ENCODE results near the gene CCDC177.

The CCDC177 gene

DNA sequence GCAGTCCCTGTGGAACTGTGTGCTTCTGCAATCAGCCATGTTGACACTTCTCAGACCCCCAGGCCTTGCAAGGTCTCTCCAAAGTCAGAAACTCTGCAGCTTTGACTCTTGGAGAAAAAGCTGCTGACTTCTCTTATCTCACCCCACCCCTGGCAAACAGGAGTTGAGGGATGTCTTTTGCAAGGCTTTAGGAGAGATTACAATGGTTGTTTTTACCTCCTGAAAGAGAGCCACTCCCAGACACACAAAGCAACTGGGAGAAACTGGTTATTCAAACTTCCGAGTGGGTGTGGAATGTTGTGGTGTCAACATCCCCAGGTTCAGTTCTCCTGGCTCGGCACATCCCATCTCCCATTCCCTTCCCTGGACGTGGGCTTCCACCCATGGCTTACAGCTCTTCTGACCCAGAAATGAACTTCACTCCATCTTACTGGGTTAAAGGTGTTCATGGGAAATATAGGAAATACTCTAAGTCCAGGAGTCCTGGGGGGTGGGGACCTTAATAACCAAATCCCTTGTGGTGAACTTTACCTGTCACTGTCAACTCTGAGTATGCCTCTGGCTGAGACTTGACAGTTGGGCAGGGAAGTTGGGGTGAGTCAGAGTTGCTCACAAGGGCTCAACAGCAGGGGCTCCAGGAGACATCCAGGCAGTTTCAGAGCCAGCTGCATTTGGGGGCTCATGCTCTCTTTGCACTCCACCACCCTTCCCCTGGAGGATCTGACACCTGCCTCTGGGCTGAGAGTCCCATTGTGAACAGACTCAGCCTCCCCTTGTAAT is 41.9 kb downstream of the CCDC177 start:
- Mint-ChIP-seq H3K4me3 (no peak overlapping the region), H3K36me3 (no peaks in the 10 kb centered on the region)
- no peak for ATAC-seq

GRCh38 chr14:69531135-69531534 is 43.5 kb downstream of the CCDC177 start:
- Mint-ChIP-seq H3K4me1 (no peaks in the 10 kb centered on the region), H3K36me3 (no peaks in the 10 kb centered on the region), H3K9me3 (no peaks in the 10 kb centered on the region), H3K27ac (no peak overlapping the region), H3K4me3 (no peak overlapping the region)
- ATAC-seq (no peak), DNase-seq (ENCODE audit: low spot score in 2 of 2) (no peak)

More for the DNA sequence above, 41.9 kb downstream of the CCDC177 start:
- Mint-ChIP-seq H3K4me1 (no peaks in the 10 kb centered on the region), H3K9me3 (no peaks in the 10 kb centered on the region), H3K27ac (no peak overlapping the region)
- DNase-seq (ENCODE audit: low spot score in 2 of 2), result no peak

DNA sequence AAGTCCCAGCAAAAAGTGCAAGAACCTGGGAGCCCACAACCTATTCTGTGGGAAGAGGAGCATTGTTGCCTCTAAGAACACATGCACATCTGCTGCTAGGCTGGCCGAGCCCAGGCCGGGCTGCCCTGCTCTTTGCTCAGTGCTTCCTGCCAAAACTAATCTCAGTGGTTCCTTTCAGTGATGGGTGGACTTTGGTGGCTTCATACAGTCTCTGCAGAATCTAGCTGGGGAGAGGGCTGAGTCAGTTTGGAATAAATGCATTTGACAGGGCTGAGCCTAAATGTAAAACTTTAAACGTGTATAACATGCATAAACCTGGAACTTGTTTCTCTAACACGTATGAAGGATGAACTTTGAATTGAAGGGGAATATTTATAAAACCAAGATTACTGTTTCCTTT is 44.6 kb downstream of the CCDC177 start:
- H3K36me3 Mint-ChIP-seq, result no peaks in the 10 kb centered on the region
- H3K4me1 Mint-ChIP-seq, result no peaks in the 10 kb centered on the region
- no peak for DNase-seq (ENCODE audit: low spot score in 2 of 2)
- no peak for ATAC-seq
- no peak overlapping the region for H3K27ac Mint-ChIP-seq
- no peaks in the 10 kb centered on the region for H3K9me3 Mint-ChIP-seq
- H3K4me3 Mint-ChIP-seq, result no peak overlapping the region

- no peak overlapping the region for H3K27ac Mint-ChIP-seq
- H3K4me1 Mint-ChIP-seq, result no peaks in the 10 kb centered on the region
- ATAC-seq (no peak), DNase-seq (ENCODE audit: low spot score in 2 of 2) (no peak)
- H3K4me3 Mint-ChIP-seq, result no peak overlapping the region
- H3K9me3 Mint-ChIP-seq, result no peaks in the 10 kb centered on the region
- H3K36me3 Mint-ChIP-seq, result no peaks in the 10 kb centered on the region
These were observed 45.1 kb downstream of the CCDC177 start for GRCh38 chr14:69529563-69529962.

GRCh38 chr14:69528930-69529329 is 45.7 kb downstream of the CCDC177 start:
- Mint-ChIP-seq H3K27ac (no peak overlapping the region), H3K4me1 (no peaks in the 10 kb centered on the region), H3K4me3 (no peak overlapping the region), H3K9me3 (no peaks in the 10 kb centered on the region), H3K36me3 (no peaks in the 10 kb centered on the region)
- no peak for ATAC-seq
- DNase-seq (ENCODE audit: low spot score in 2 of 2), result no peak

- no peak overlapping the region for H3K27ac Mint-ChIP-seq
- no peak overlapping the region for H3K4me3 Mint-ChIP-seq
- H3K9me3 Mint-ChIP-seq, result no peaks in the 10 kb centered on the region
- H3K36me3 Mint-ChIP-seq, result no peaks in the 10 kb centered on the region
- DNase-seq (ENCODE audit: low spot score in 2 of 2) (no peak), ATAC-seq (no peak)
- H3K4me1 Mint-ChIP-seq, result no peaks in the 10 kb centered on the region
These were observed 46.5 kb downstream of the CCDC177 start for GRCh38 chr14:69528143-69528542.

DNA sequence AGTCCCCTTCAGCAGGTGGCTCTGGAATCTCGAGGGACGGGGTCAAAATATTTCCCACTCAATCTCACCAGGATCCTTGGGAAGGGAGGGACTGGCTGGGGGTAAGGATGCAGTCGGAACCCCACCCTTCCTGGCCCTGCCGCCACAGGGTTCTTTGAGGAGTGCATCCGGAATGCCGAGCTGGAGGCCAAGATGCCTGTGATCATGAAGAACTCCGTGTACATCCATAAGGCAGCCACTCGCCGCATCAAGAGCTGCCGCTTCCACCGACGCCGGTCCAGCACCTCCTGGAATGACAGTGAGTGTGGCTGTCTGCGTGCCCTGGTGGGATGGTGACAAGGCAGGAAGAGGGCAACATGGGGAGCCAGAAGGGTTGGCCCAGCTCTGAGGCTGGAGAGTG is 47.0 kb downstream of the CCDC177 start:
- Mint-ChIP-seq H3K9me3 (no peaks in the 10 kb centered on the region), H3K4me3 (no peak overlapping the region), H3K4me1 (no peaks in the 10 kb centered on the region), H3K27ac (no peak overlapping the region), H3K36me3 (no peaks in the 10 kb centered on the region)
- DNase-seq (ENCODE audit: low spot score in 2 of 2) (no peak), ATAC-seq (no peak)

DNA sequence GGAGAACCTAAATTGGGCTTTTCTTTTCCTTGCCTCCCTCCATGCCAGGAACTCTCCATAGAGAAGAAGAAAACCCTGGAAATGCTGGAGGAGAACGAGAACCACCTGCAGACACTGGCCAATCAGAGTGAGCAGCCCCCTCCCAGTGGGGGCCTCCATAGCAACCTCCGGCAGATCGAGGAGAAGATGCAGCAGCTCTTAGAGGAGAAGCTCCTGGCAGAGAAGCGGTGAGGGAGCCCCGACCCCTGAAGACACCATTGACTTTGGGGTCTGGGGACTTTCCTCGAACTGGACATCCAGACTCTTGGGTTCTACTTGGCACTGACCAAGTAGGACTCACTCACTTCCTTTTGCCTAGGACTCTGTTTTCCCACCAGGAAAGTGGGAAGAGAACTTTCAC is 48.8 kb downstream of the CCDC177 start:
- DNase-seq (ENCODE audit: low spot score in 2 of 2) (no peak), ATAC-seq (no peak)
- H3K4me3 Mint-ChIP-seq, result no peak overlapping the region
- no peaks in the 10 kb centered on the region for H3K9me3 Mint-ChIP-seq
- no peak overlapping the region for H3K27ac Mint-ChIP-seq
- H3K4me1 Mint-ChIP-seq, result no peaks in the 10 kb centered on the region
- H3K36me3 Mint-ChIP-seq, result no peaks in the 10 kb centered on the region

DNA sequence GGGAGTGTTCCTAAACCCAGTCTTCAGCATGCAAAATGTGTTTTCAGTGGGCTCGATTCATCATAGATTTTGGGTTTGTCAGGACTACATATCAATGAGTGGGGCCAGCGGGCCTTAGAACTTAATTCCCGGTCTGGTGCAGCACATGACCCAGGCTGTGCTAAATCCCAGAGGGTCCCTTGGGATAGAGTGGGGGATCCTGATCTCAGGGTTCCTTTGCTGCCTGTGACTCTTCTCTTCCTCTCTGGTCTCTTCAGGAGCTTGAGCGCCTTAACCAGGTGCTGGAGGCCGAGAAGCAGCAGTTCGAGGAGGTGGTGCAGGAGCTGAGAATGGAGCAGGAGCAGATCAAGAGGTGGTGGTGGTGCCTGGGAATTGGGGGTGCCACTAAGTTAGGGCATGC is 52.6 kb downstream of the CCDC177 start:
- DNase-seq (ENCODE audit: low spot score in 2 of 2) (no peak), ATAC-seq (no peak)
- Mint-ChIP-seq H3K4me3 (no peak overlapping the region), H3K9me3 (no peaks in the 10 kb centered on the region), H3K36me3 (no peaks in the 10 kb centered on the region), H3K27ac (no peak overlapping the region), H3K4me1 (no peaks in the 10 kb centered on the region)
